Measurements from ENCODE around the gene TTC28.
"Not testable (repeated sequence)": the region's sequence is repeated elsewhere in the genome, so short reads cannot be mapped to it uniquely, and the experiment has no call there.

The TTC28 gene

GRCh38 chr22:28481725-28482124, 197.9 kb downstream of the TTC28 start:
- no peak for DNase-seq (ENCODE audit: low read depth)

GRCh38 chr22:28480000-28480715, 199.5 kb downstream of the TTC28 start:
- DNase-seq (ENCODE audit: low read depth), result no peak

GRCh38 chr22:28478564-28478963, 201.1 kb downstream of the TTC28 start:
- DNase-seq (ENCODE audit: low read depth), result no peak

GRCh38 chr22:28477556-28477955, 202.1 kb downstream of the TTC28 start:
- DNase-seq (ENCODE audit: low read depth), result no peak

- DNase-seq (ENCODE audit: low read depth), result no peak
These were observed 205.3 kb downstream of the TTC28 start for GRCh38 chr22:28474330-28474729.

- no peak for DNase-seq (ENCODE audit: low read depth)
These were observed 206.4 kb downstream of the TTC28 start for GRCh38 chr22:28473258-28473657.

- DNase-seq (ENCODE audit: low read depth), result not testable (repeated sequence)
These were observed 212.6 kb downstream of the TTC28 start for GRCh38 chr22:28467055-28467454.

GRCh38 chr22:28466399-28466798, 213.2 kb downstream of the TTC28 start:
- no peak for DNase-seq (ENCODE audit: low read depth)

GRCh38 chr22:28465841-28466240, 213.8 kb downstream of the TTC28 start:
- no peak for DNase-seq (ENCODE audit: low read depth)

GRCh38 chr22:28464127-28464526, 215.5 kb downstream of the TTC28 start:
- no peak for DNase-seq (ENCODE audit: low read depth)

GRCh38 chr22:28463408-28463807, 216.2 kb downstream of the TTC28 start:
- DNase-seq (ENCODE audit: low read depth), result not testable (repeated sequence)

- DNase-seq (ENCODE audit: low read depth), result no peak
These were observed 216.7 kb downstream of the TTC28 start for GRCh38 chr22:28462901-28463300.

- DNase-seq (ENCODE audit: low read depth), result no peak
These were observed 217.6 kb downstream of the TTC28 start for GRCh38 chr22:28462041-28462440.

- DNase-seq (ENCODE audit: low read depth), result no peak
These were observed 225.1 kb downstream of the TTC28 start for GRCh38 chr22:28454431-28455064.

GRCh38 chr22:28450109-28450508, 229.5 kb downstream of the TTC28 start:
- DNase-seq (ENCODE audit: low read depth), result no peak

- DNase-seq (ENCODE audit: low read depth), result no peak
These were observed 230.6 kb downstream of the TTC28 start for GRCh38 chr22:28449041-28449440.

GRCh38 chr22:28448625-28449024, 231.0 kb downstream of the TTC28 start:
- DNase-seq (ENCODE audit: low read depth), result no peak

GRCh38 chr22:28444659-28445058, 235.0 kb downstream of the TTC28 start:
- no peak for DNase-seq (ENCODE audit: low read depth)

- DNase-seq (ENCODE audit: low read depth), result peak; percentile 64
These were observed 236.1 kb downstream of the TTC28 start for GRCh38 chr22:28443526-28443876.

- DNase-seq (ENCODE audit: low read depth), result no peak
These were observed 236.7 kb downstream of the TTC28 start for GRCh38 chr22:28442711-28443525.

GRCh38 chr22:28442264-28442710, 237.4 kb downstream of the TTC28 start:
- DNase-seq (ENCODE audit: low read depth), result peak; percentile 40

- DNase-seq (ENCODE audit: low read depth), result no peak
These were observed 237.8 kb downstream of the TTC28 start for GRCh38 chr22:28441720-28442263.
